Eye (tissue), 1 donor: ENCODE data around the gene CFAP52.
"Not testable (repeated sequence)": the region's sequence is repeated elsewhere in the genome, so short reads cannot be mapped to it uniquely, and the experiment has no call there.

Source experiments
- DNase-seq: peaks from one replicate; pipeline ENCODE4 v3.0.0-alpha.2; 2015

Gene CFAP52

GRCh38 chr17:9647014-9647413, 70.6 kb downstream of the CFAP52 start:
- peak; percentile 97 for DNase-seq

GRCh38 chr17:9648521-9649110, 72.2 kb downstream of the CFAP52 start:
- no peak for DNase-seq

GRCh38 chr17:9658593-9659211, 82.3 kb downstream of the CFAP52 start:
- peak; percentile 71 for DNase-seq

DNA sequence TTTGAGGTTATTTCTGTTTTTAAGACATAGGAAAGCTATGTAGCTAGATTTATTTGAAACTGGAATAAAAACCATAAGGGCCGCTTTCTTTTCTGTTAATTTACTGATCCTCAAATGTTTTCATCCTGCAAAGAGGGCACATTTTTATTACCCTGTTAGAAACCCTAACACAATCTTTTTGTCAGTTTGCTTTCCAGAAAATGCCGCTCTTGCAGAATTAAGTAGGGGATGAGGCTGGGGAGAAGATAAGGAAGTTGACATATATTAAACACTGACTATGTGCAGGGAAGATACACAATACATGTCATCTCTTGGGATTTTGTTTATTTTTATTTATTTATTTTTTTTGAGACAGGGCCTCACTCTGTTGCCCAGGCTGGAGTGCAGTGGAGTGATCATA, 84.6 kb downstream of the CFAP52 start:
- DNase-seq = no peak

GRCh38 chr17:9663511-9663910, 87.1 kb downstream of the CFAP52 start:
- DNase-seq = not testable (repeated sequence)

- DNase-seq = no peak
Observed at GRCh38 chr17:9666461-9667050, 90.1 kb downstream of the CFAP52 start.

DNA sequence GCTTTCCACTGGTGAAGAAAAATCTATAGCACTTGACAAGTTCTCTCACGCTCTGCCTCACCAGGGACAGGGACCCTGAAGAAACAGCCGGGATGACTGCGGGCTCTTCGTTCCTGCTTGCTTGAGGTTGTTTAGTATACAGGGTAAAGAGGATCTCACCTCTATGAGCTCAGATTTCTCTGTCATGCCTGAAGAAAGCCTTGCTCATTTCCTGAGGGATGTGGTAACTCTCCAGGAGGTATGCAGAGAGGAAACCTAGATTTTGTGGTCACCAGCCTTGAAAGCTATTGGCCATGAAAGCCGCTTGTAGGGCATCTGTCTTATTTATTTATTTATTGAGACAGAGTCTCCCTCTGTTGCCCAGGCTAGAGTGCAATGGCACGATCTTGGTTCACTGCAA, 92.1 kb downstream of the CFAP52 start:
- no peak for DNase-seq

DNA sequence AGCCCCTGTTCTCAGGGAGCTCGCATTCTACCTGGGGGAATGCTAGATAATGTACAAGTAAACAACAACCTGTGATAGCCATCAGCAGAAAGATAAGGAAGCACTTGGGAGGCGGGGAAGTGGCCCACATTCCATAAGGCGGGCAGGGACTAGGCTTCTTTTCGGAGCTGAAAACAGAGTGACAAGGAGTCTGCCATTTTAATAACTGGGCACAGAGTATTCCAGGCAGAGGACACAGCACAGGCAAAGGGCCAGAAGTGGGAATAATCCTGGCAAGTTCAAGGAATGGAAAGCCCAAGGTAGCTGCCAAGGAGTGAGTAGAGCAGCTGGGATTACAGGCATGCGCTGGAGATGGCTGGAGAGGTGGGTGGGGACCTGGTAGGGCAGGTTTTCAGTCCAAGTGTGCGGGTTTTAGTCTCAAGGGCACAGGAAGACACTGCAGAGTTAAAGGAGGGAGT, 93.1 kb downstream of the CFAP52 start:
- no peak for DNase-seq

DNA sequence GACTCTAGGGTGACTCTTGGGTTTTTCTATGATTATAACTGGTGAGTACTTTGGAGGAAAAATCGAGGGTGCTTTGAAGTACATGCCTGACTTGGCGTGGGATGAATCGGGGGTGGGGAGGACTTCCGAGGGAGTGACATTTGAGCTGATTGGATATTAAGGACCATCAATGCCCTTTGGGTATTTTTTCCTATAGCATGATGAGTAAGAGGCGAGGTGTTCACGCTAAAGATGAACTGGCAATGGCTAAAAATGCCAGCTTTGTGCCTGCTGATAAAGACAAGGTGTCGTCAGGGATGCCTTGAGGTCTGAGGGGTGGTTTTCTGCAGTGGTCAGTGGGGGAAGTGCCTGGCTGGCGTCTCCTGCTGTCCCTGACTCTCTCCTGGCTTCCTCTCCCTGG, 94.2 kb downstream of the CFAP52 start:
- no peak for DNase-seq

GRCh38 chr17:9671559-9671958, 95.1 kb downstream of the CFAP52 start:
- no peak for DNase-seq

DNA sequence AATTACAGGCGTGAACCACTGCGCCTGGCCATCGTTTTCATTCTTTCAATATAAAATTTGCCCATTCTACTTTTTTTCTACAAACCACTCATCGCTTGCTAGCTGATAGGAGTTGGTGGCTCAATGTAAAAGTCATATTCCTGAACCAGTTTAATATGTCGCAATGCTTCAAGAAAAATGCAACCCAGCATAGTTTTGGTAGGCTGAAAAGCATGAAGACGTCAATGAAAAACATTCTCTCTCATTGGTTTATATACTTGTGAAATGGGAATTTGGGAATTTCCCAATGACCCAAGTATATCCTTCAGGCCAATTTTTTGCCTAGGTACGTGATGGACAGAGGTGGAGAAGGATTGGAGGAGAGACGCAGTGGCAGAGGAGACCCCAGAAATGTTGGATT, 95.8 kb downstream of the CFAP52 start:
- DNase-seq = no peak

- DNase-seq = no peak
Observed at GRCh38 chr17:9672691-9673090, 96.2 kb downstream of the CFAP52 start.

GRCh38 chr17:9676084-9676483, 99.6 kb downstream of the CFAP52 start:
- peak; percentile 27 for DNase-seq

DNA sequence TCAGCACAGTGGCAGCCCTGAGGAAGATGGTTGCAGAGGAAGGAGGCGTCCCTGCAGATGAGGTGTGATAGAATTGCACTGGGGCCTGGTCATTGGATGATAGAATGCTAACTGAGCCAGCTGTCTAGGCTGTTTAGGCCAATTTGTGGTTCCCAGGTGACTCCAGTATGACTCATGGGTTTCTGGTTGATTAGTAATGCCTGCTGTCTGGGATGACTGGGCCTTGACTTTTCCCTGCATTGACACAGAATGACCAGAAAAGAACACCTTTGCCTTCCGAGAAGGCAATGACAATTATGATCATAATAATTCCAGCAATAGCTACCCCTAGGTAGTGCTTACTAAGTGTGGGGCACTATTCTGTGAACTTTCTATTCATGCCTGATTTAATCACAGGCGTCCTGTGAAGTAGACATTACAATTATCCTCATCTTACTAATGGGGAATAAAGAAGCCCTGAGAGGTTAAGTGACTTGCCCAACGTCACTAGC, 100.4 kb downstream of the CFAP52 start:
- no peak for DNase-seq

DNA sequence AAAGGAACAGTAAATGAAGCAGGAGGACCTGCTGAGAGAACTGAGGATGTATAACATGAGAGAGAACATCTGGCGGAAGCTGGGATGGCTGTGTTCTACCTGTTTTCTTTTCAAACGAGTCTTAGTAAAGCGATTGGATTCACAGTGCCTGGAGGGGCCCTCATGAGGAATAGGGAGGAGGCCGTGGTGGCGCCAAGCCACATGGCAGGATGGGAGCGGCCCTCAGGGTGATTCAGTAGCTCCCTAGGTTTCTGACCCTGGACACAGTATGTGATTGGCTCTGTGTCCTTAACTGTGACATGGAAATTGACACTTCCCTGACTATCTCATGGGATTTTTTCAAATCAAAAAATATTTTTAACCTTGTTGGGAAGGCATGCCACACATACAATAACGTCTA, 101.0 kb downstream of the CFAP52 start:
- DNase-seq = no peak

DNA sequence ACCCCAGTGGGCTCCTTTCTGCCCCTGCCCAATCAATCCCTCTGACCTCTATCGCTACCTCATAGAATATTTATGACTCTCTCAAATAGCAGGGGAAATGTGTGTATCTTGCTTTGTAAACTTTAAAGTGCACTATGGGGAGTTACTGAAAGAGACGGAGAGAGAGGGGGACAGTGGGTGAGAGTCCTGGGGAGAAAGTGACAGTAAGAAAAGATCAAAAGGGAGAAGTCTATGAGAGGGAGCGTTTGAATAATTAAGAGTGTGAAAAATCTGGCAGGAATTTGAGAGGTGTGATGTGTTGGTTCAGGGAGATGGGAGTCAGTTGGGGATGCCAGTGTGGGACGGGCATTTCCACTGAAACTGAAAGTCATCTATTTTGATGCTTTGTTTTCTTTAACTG, 101.5 kb downstream of the CFAP52 start:
- no peak for DNase-seq

DNA sequence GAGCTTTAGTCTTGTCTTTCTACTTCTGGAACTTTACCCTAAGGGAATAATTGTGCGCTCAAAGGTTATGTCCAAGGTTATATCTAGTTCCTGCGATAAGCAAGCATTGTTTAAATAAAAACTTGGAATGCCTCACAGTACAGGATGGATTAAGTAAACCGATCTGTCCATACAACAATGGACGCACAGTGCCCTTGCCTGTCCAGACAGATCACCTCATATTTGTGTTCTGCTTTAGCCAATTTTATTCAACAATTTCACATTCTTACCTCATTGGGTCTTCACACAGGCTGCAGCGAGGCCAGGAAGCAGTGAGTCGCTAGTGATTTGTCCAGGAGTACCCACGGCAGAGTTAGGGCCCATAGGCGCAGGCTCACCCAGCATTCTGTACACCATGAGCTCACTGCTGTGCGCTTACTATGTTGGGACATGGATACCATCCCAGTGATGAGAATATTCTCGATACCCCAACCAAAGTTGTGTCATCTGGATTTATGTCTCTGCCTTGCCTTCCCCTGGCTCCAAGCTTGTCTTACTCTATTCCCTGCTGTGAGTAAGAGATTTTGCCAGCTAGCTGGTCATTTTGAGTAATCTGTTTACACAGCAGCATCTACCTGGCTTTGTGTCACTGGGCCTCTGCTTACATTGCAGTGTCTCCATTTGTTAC, 108.6 kb downstream of the CFAP52 start:
- no peak for DNase-seq
